GM12892 (cell line): ENCODE data around the gene CEP72.

Source experiments
- POLR2A ChIP-seq: IDR thresholded peaks from 2 replicates; pipeline ENCODE4 v1.6.1; 2011; ENCODE audit warnings: low read depth, low read length, control low read depth
- POLR2AphosphoS5 ChIP-seq: IDR thresholded peaks from 2 replicates; pipeline ENCODE4 v1.6.1; 2011; ENCODE audit warnings: low read depth, low read length, control low read depth

- no peak for TF ChIP-seq POLR2A
- no peak for TF ChIP-seq POLR2AphosphoS5
Measured at GRCh38 chr5:645421-645820, 33.3 kb downstream of the CEP72 start.
